ENCODE results near the gene NFATC4. TPM values are rescaled to one million over a fixed set of nuclear protein-coding genes. Genes with fewer than 3 reads are reported as not detected.

The NFATC4 gene
- total and polyA plus RNA-seq, 2 experiments from 2014 or later, result 20.9 to 26.6 TPM

- H3K36me3 Mint-ChIP-seq (ENCODE audit: low read depth), result no peaks in the 10 kb centered on the region
- Histone ChIP-seq H3K4me2 (no peak overlapping the region), H3K4me3 (no peak overlapping the region), H3K9me2 (ENCODE audit: insufficient read depth) (no peaks in the 10 kb centered on the region), H3K36me3 (ENCODE audit: insufficient read depth) (no peaks in the 10 kb centered on the region), H3K4me1 (ENCODE audit: insufficient read depth) (peaks cover 26% of the 10 kb centered on the region; the same call in 1 of the 2 replicates), H3F3A (replicated peaks; ENCODE audit: low read depth) (0 out of 2 replicates have a peak, but pooled peaks cover 8% of the 10 kb centered on the region), H3K27ac (ENCODE audit: low read depth) (no peak overlapping the region), H4K20me1 (replicated peaks; ENCODE audit: insufficient read depth) (peaks cover 4% of the 10 kb centered on the region; the same call in 1 of the 2 replicates), H3K79me2 (replicated peaks; ENCODE audit: insufficient read depth) (no peaks in the 10 kb centered on the region), H2AFZ (no peak overlapping the region), H3K27me3 (ENCODE audit: insufficient read depth) (peaks cover 100% of the 10 kb centered on the region)
- no peak for DNase-seq (ENCODE audit: low spot score)
- peaks cover 20% of the 10 kb centered on the region for H3K4me1 Mint-ChIP-seq
- no peak overlapping the region for H3K4me3 Mint-ChIP-seq
- H3K27ac Mint-ChIP-seq, result no peak overlapping the region
- no peak for ATAC-seq
- H3K27me3 Mint-ChIP-seq (ENCODE audit: insufficient read depth, low read depth, poor library complexity), result peaks cover 92% of the 10 kb centered on the region
- H3K9me3 Mint-ChIP-seq, result no peaks in the 10 kb centered on the region
- TF ChIP-seq CREB1 (CRISPR knock-in tag; IDR thresholded peaks at IDR 0.05; ENCODE audit: low read depth), result no peak
- TF ChIP-seq, protein P1, sequence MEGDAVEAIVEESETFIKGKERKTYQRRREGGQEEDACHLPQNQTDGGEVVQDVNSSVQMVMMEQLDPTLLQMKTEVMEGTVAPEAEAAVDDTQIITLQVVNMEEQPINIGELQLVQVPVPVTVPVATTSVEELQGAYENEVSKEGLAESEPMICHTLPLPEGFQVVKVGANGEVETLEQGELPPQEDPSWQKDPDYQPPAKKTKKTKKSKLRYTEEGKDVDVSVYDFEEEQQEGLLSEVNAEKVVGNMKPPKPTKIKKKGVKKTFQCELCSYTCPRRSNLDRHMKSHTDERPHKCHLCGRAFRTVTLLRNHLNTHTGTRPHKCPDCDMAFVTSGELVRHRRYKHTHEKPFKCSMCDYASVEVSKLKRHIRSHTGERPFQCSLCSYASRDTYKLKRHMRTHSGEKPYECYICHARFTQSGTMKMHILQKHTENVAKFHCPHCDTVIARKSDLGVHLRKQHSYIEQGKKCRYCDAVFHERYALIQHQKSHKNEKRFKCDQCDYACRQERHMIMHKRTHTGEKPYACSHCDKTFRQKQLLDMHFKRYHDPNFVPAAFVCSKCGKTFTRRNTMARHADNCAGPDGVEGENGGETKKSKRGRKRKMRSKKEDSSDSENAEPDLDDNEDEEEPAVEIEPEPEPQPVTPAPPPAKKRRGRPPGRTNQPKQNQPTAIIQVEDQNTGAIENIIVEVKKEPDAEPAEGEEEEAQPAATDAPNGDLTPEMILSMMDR (conservative IDR thresholded peaks at IDR 0.05; ENCODE audit: low read depth in 2 of 2), result no peak
- TF ChIP-seq ZNF331 (CRISPR knock-in tag; IDR thresholded peaks at IDR 0.05; ENCODE audit: low read depth), result no peak
- no peak for TF ChIP-seq ZNF114 (CRISPR knock-in tag; IDR thresholded peaks at IDR 0.05)
- TF ChIP-seq NANOG (IDR thresholded peaks at IDR 0.05; ENCODE audit: borderline replicate concordance), result no peak
- no peak for TF ChIP-seq REST (IDR thresholded peaks at IDR 0.05; ENCODE audit: unreplicated experiment)
- no peak for TF ChIP-seq POLR2AphosphoS5 (IDR thresholded peaks at IDR 0.05; ENCODE audit: low read depth)
- no peak for TF ChIP-seq STAT1 (IDR thresholded peaks at IDR 0.05; ENCODE audit: unreplicated experiment)
- no peak for TF ChIP-seq JUNB (IDR thresholded peaks at IDR 0.05; ENCODE audit: unreplicated experiment)
- no peak for TF ChIP-seq EZH2phosphoT487 (IDR thresholded peaks at IDR 0.05; ENCODE audit: unreplicated experiment)
Observed at GRCh38 chr14:24337144-24337823, 30.7 kb upstream of the NFATC4 start.

GRCh38 chr14:24337824-24338175 is 30.2 kb upstream of the NFATC4 start:
- H3K4me1 Mint-ChIP-seq, result peaks cover 17% of the 10 kb centered on the region
- H3K36me3 Mint-ChIP-seq (ENCODE audit: low read depth), result no peaks in the 10 kb centered on the region
- no peaks in the 10 kb centered on the region for H3K9me3 Mint-ChIP-seq
- Histone ChIP-seq H3K27me3 (ENCODE audit: insufficient read depth) (peaks cover 100% of the 10 kb centered on the region), H3F3A (replicated peaks; ENCODE audit: low read depth) (0 out of 2 replicates have a peak, but pooled peaks cover 7% of the 10 kb centered on the region), H3K27ac (ENCODE audit: low read depth) (no peak overlapping the region), H3K4me3 (no peak overlapping the region), H2AFZ (no peak overlapping the region), H3K36me3 (ENCODE audit: insufficient read depth) (no peaks in the 10 kb centered on the region), H3K4me2 (no peak overlapping the region), H3K79me2 (replicated peaks; ENCODE audit: insufficient read depth) (no peaks in the 10 kb centered on the region), H3K4me1 (ENCODE audit: insufficient read depth) (peaks cover 25% of the 10 kb centered on the region; the same call in 1 of the 2 replicates), H4K20me1 (replicated peaks; ENCODE audit: insufficient read depth) (peaks cover 4% of the 10 kb centered on the region; the same call in 1 of the 2 replicates), H3K9me2 (ENCODE audit: insufficient read depth) (no peaks in the 10 kb centered on the region)
- no peak overlapping the region for H3K27ac Mint-ChIP-seq
- ATAC-seq, result no peak
- TF ChIP-seq, protein P2, sequence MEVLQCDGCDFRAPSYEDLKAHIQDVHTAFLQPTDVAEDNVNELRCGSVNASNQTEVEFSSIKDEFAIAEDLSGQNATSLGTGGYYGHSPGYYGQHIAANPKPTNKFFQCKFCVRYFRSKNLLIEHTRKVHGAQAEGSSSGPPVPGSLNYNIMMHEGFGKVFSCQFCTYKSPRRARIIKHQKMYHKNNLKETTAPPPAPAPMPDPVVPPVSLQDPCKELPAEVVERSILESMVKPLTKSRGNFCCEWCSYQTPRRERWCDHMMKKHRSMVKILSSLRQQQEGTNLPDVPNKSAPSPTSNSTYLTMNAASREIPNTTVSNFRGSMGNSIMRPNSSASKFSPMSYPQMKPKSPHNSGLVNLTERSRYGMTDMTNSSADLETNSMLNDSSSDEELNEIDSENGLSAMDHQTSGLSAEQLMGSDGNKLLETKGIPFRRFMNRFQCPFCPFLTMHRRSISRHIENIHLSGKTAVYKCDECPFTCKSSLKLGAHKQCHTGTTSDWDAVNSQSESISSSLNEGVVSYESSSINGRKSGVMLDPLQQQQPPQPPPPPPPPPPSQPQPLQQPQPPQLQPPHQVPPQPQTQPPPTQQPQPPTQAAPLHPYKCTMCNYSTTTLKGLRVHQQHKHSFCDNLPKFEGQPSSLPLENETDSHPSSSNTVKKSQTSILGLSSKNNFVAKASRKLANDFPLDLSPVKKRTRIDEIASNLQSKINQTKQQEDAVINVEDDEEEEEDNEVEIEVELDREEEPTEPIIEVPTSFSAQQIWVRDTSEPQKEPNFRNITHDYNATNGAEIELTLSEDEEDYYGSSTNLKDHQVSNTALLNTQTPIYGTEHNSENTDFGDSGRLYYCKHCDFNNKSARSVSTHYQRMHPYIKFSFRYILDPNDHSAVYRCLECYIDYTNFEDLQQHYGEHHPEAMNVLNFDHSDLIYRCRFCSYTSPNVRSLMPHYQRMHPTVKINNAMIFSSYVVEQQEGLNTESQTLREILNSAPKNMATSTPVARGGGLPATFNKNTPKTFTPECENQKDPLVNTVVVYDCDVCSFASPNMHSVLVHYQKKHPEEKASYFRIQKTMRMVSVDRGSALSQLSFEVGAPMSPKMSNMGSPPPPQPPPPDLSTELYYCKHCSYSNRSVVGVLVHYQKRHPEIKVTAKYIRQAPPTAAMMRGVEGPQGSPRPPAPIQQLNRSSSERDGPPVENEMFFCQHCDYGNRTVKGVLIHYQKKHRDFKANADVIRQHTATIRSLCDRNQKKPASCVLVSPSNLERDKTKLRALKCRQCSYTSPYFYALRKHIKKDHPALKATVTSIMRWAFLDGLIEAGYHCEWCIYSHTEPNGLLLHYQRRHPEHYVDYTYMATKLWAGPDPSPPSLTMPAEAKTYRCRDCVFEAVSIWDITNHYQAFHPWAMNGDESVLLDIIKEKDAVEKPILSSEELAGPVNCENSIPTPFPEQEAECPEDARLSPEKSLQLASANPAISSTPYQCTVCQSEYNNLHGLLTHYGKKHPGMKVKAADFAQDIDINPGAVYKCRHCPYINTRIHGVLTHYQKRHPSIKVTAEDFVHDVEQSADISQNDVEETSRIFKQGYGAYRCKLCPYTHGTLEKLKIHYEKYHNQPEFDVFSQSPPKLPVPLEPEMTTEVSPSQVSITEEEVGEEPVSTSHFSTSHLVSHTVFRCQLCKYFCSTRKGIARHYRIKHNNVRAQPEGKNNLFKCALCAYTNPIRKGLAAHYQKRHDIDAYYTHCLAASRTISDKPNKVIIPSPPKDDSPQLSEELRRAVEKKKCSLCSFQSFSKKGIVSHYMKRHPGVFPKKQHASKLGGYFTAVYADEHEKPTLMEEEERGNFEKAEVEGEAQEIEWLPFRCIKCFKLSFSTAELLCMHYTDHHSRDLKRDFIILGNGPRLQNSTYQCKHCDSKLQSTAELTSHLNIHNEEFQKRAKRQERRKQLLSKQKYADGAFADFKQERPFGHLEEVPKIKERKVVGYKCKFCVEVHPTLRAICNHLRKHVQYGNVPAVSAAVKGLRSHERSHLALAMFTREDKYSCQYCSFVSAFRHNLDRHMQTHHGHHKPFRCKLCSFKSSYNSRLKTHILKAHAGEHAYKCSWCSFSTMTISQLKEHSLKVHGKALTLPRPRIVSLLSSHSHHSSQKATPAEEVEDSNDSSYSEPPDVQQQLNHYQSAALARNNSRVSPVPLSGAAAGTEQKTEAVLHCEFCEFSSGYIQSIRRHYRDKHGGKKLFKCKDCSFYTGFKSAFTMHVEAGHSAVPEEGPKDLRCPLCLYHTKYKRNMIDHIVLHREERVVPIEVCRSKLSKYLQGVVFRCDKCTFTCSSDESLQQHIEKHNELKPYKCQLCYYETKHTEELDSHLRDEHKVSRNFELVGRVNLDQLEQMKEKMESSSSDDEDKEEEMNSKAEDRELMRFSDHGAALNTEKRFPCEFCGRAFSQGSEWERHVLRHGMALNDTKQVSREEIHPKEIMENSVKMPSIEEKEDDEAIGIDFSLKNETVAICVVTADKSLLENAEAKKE (CRISPR knock-in tag; IDR thresholded peaks at IDR 0.05), result no peak
- no peak for DNase-seq (ENCODE audit: low spot score)
- no peak overlapping the region for H3K4me3 Mint-ChIP-seq
- peaks cover 89% of the 10 kb centered on the region for H3K27me3 Mint-ChIP-seq (ENCODE audit: insufficient read depth, low read depth, poor library complexity)

All from GM23338 (cell line).